Activated CD8-positive, alpha-beta memory T cell treated with anti-CD3 and anti-CD28 coated beads for 4 hours (primary cell): ENCODE measurements around the gene GDPD4.

Experiments used
- DNase-seq, 2 donors: peaks; one replicate each; pipeline ENCODE4 v3.0.0-alpha.2; 2020; ENCODE audit warnings: low read depth in 2 of 2

Gene GDPD4

DNA sequence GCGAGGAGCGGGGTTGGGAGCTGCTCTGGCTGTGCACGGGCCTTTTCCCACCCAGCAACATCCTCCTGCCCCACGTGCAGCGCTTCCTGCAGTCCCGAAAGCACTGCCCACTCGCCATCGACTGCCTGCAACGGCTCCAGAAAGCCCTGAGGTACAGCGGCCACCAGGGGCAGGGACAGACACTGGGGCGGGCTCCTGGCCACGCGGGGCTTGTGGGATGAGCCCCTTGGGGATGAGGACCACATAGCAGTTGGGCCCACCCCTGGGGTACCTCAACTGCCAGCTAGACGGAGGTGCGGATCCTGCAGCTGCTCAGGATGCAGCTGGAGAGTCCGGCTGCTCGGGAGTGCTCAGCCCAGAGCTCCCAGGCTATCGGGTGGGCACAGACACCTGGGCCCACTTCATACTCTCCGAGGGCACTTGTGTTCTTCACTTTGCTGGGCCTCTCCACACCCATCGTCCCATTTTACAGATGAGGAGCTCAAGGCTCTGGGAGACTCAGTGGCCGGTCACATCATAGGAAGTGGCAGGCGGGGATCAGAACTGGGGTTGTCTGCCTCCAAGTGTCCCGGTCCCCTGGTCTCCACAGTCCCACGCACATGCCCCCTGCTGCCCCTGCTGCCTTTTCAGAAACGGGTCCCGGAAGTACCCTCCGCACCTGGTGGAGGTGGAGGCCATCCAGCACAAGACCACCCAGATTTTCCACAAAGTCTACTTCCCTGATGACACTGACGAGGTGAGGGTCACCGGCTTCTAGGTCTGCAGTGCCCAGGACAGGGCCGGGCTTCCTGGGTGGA is 95.8 kb downstream of the GDPD4 start:
- no peak for DNase-seq

DNA sequence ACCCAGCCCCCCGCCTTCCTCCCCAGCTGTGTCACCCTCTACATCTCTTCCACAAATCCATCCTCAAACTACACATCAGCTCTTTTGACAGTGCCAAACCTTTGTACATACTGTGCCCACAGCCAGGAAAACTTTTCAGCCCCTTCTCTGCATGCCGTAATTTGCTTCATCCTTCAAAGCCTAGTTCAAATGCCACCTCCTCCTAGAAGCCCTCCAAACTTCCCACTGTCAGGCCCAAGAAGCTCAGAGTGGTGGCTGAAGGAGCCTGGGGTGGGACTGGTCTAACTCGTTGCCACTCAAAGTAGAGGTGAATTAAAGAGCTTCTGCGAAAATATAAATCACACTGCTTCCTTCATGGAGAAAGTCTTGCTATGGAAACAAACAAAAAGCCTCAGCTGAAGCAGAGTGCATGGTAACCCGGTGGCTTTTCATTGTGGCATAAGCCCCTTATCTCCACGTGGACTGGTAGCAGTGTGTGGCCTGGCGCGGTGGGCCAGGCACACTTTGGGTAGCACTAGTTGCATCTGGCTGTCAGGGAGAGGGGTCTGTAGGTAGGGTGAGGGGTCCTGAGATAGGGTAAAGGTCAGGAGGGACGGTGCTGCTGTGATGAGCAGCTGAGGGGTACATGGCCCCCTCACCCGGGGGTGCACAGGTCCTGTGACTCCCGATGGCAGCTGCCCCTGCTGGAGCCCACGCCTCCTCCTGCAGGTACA is 96.6 kb downstream of the GDPD4 start:
- DNase-seq: no peak

DNA sequence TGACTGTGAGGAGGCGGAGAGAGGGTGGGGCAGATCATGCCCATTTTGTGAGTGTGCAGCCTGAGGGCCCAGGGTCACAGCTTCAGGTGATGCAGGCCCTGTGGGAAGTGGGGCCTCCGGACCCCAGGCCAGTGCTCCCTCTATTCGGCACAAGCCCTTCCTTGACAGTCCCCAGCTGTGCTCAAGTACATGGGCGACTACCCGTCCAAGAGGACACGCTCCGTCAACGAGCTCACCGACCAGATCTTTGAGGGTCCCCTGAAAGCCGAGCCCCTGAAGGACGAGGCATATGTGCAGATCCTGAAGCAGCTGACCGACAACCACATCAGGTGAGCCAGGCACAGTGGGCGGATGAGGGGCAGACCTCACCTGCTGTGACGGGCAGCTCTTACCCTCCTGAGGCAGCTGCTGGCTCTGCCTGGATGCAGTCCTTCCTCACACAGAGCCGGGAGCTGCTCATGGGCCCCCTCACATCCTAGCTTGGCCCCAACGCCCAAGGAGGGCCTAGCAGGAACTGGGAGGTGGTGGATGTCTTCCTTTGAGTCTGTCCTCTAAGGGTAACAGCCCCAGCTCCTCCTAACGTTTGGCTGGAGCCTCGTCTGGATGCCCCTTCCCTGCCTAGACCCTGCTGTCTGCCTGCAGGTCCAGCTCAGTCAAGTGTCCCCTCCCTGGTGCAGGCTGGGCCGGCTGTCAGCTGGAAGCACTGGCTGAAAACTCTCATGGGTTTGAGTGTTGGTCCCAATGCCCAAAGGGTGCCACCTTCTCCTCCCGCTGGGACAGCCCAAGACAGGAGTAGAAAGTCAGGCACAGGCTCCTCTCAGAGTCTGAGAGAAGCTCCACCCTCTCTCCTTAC is 97.4 kb downstream of the GDPD4 start:
- DNase-seq: no peak

DNA sequence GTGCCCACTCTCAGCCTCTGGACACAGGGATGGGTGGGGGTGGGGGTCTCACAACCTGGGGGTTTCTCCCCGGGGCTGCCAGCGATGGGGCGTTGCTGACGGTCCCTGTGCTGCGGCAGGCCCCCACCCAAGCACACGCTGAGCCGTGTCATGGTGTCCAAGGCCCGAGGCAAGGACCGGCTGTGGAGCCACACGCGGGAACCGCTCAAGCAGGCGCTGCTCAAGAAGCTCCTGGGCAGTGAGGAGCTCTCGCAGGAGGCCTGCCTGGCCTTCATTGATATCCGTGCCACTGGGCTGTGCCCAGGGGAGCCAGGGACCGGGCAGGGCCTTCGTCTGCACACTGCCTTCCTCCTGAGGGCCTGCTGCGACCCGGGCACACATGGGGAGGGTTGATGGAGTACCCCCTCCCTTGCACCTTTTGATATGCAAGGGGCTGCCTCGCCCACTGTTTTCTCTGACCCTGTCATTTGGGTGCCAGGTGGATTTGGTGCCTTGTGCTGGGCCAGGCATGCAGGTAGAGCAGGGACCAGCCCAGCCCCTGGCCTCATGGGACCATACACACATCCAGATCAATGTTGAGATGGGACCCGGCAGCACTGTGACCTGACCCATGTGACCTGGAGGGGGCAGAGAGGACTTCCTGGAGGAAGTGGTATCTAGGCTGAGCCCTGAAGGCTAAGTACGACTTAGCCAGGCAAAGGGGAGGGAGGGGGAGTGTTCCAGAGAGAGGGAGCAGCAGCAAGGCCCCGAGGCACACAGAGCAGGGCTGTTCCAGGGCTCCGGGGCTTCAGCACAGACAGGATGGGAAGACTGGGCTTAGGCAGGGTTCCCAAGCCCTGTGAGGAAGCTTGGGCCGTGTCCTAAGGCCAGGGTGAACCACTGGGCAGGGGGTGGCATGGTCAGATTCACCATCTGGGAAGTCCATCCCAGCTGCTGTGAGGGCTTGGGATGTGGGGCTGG is 98.3 kb downstream of the GDPD4 start:
- no peak for DNase-seq

DNA sequence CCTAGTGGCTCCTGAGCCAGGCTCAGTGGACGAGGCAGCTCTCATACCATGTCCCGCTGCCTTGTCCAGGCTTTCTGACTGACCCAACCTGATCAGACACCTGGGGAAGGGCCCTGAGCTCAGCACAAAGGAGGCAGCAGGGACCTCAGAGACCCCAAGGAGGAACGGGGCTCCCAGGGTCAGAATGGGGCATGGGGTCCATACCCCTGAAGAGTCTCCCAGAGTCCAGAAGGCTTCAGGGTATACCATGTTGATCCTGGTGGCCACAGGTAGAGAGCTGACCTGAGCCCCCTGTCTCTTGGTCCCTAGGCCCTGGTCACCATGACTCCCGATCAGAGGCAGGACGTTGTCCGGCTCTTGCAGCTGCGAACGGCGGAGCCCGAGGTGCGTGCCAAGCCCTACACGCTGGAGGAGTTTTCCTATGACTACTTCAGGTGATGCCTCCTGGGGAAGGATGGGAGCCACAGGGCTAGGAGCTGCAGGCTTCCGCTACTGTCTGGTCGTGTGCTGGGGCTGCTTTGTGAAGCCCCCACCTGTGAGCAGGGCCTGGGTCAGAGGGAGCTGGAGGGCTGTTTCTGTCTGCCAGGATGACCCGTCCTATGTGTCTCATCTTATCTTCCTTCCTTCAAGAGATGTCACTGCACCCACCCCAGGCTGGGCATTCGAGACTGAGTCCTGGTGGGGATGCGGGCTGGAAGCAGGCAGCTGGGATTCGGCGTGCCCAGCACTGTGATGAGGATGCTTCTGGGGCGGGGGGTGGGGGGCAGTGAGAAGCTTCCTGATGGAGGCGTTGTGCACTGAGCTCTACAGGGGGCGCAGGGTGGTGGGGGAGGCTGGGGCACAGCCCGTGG is 99.3 kb downstream of the GDPD4 start:
- DNase-seq: no peak

DNA sequence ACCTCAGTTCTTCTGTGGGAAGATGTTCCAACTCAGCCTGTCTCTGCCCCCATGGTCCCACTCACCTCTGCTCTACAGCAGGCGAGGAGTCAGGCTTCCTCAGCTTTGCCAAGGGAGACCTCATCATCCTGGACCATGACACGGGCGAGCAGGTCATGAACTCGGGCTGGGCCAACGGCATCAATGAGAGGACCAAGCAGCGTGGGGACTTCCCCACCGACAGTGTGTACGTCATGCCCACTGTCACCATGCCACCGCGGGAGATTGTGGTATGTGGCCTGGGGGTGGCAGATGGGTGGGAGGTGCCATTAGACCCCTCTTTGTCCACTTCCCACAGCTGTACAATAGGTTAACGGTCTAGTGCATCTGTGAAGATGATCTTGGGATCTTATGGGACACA is 100.1 kb downstream of the GDPD4 start:
- DNase-seq: no peak

DNA sequence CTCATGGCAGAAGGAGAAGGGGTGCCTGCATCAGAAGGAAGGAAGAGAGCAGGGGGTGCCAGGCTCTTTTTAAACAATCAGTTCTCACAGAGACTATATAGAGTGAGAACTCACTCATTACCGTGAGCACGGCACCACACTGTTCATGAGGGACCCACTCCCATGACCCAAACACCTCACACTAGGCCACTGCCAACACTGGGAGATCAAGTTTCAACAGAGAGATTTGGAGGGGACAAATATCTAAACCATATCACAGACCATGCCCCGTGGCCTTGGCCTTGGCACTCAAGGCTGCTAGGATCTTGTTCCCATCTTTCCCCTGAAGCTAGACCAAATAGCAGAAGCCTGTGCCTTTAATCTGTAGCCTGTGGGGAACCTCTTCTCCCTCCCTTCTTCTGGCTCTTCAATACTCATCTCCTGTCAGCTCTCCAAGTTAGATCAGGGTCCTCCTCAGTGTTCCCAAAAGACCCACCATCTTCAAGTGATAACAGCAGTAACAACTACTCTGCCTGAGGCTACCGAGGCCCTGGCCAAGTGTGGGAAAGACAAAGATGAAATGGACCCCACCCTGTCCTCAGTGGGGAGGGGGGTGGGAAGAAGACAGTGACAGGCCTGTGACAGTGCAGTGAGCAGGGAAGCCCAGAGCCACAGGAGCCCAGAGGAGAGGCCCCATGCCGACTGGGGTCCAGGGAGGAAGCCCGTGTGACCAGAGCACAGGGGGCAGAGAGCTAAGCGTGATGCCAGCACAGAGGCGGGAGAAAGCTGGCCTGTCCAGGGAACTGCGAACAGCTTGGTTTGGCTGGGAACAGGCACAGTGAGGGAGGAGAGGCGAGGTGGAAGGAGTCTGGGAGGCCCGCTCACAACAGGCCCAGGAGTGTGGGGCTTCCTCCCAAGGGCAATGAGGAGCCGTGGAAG is 100.9 kb downstream of the GDPD4 start:
- no peak for DNase-seq

DNA sequence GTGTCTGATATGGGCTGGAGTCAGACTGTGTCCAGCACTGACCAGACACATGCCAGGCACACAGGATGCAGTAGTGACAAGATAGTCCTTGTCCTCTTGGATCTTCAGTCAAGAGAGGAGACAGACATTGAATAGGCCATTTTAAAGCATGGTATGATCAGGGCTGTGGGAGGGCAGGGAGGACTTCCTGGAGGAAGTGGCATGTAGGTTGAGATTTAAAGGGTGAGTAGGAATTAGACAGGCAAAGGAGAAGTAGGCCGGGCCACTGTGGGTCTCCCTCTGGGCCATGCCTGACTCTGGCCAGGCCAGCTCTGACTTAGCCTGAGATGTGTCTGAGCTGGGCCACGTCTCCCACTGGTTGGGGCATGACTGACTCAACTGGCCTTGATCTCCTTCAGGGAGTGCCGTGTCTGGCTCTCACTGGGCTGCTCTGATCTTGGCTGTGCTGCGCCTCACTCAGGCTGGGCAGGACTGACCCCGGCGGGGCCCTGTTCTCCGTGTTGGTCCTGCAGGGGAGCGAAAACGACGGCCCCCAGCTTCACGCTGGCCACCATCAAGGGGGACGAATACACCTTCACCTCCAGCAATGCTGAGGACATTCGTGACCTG is 102.2 kb downstream of the GDPD4 start:
- no peak for DNase-seq

DNA sequence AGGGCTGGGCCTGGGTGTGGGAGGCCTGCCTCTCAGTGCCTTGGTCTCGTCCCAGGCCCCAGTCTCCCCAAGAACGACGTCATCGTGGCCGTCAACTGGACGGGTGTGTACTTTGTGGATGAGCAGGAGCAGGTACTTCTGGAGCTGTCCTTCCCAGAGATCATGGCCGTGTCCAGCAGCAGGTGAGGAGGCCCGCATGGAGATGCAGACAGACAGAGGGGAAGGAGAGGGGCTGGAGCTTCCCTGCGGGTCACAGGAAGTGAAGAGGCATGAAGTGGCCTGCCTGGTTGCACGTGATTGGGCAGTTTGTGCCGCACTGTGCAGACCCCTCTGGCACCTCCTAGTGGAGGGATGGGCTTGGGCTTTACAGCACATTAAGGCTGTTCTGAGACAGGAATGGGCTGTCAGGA is 103.0 kb downstream of the GDPD4 start:
- no peak for DNase-seq

DNA sequence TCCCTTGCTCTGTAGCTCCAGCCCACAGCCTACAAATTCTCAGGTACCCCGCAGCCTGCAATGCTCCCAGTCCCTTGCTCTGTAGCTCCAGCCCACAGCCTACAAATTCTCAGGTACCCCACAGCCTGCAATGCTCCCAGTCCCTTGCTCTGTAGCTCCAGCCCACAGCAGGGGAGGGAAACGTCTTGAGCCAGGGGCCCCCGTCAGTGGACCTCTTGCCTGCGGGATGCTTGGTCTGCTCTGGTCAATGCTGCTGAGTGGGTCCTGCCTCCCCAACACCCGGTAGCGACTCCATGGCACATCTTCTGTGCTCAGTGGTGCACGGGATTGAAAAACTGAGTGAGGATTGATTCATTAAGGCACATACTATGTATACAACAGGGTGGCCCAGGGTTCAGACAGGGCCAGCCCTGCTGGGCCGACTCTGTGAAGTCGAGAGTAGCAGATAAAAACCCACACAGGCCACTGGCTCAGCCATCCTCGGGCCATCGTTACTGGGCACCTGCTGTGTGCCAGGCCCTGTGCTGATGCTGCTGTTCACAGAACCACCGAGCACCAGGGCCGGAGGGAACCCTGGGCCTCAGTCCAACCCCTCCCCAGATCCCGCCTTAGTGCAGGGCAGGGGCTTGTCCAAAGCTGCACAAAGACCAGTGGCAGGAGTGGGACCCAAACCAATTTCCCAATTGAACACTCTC is 103.7 kb downstream of the GDPD4 start:
- DNase-seq: no peak

DNA sequence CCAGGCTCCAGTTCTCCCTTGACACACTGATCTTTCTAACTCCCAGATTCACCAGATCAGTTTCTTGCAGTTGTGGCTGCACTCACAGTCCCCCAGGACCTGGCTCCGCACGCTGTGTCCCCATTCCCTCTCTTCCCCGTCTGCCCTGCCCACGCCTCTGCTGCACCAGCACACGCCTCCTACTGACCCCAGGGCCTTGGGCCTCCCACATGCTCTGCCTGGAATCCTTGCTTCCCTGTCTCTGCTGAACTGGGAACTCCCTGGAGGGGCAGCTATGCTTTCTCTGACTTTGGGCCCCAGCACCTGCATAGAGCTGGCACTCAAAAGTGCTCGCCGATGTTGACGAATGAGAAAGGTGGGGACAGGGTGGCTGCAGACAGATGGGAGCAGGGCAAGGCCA is 104.5 kb downstream of the GDPD4 start:
- DNase-seq: no peak

DNA sequence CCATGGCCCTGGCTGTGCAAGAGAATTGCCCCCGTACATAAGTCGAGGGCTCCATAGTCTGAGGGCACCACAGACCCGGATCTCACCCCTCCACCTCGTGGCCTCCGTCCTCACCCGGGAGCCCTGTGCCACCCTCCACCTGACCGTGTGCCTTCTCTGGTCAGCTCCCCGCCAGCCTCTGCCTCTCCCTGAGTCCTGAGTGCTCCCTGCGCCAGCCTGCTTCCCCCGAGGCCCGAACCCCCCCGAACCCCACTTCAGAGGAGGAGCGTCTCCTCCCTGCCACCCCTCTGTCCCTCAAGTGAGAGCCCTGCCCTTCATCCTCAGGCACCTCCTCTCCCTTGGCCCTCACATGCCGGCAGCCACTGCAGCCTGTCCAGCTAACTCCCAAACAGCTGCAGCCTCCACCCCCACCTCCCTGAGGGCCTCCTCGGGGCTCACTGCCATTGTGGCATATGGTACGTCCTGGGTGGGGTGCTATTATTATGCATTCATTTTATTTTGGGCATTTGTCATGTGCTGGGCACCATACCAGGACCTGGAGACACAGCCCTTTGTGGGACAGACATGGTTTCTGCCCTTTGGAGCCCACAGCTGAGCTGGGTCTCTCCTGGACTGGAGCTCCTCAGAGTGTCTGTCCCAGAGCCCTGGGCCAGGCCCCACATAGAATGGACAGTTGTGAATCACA is 106.3 kb downstream of the GDPD4 start:
- no peak for DNase-seq

DNA sequence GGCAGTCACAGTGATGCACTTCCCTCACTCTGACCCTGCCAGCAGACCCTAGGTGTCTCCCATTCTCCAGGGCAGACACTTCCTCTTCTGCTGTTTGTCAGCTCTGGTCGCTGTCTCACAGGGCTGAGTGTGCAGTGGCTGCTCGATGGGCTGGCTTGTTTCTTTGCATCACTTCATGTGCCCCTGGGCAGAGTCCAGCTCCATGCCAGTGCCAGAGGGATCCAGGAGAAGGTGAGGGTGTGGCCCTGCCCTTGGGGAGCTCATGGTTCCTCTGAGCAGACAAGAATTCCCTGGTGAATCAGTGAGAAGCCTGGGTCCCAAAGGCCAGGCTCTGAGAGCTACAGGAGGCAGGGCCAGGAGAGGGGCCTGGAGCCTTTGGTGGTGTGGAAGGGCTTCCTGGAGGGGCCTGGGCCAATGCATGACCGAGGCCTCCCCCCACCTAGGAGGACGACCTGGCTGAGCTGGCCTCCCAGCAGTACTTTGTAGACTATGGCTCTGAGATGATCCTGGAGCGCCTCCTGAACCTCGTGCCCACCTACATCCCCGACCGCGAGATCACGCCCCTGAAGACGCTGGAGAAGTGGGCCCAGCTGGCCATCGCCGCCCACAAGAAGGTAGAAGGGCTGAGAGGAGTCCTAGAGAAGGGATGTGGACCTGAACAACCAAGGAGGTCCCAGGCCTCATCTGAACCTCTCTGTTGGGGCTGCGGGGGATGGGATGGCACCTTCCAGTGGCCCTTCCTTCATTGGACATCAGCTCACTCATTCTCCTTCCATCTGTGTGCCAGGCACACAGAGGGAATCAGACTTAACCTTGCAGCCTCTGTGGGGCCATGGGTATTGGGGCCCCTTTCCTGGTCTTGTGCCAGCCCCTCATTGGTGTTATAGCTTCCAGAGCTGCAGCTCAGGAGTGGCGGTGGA is 107.3 kb downstream of the GDPD4 start:
- no peak for DNase-seq

DNA sequence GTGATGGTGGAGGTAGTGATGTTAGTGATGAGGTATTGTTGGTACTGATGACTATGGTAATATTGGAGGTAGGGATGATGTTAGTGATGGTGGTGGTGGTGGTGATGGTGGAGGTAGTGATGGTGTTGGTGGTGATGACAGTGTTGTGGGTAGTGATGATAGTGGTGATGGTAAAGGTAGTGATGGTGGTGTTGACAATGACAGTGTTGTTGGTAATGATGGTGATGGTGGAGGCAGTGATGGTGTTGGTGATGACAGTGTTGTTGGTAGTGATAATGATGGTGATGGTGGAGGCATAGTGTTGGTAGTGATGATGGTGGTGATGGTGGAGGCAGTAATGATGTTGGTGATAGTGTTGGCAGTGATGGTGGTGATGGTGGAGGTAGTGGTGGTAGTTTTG is 108.3 kb downstream of the GDPD4 start:
- DNase-seq: no peak

DNA sequence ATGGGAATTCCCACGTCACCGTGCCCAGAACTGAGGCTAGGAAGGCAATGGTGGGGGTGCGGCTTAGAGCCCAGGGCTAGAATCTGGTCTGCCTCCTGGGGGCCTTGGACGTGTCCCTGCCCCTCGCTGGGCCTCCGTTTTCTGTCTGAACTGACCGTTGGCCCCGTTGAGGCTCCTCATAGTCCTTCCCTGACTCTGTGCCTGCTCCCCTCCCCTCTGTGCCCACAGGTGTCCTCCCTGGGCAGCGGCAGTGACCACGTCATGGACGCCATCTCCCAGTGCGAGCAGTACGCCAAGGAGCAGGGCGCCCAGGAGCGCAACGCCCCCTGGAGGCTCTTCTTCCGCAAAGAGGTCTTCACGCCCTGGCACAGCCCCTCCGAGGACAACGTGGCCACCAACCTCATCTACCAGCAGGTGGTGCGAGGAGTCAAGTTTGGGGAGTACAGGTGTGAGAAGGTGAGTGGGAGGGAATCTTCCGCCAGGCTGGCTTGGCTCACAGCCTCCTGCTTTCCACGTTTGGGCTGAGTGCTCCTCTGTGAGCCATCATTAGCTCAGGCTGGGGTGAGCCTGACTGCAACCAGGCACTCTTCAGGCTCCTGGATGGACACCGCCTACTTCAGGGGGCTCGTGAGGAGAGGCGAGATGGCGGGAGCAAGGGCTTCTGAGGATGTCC is 109.5 kb downstream of the GDPD4 start:
- peak in 1 of 2 donors; percentile 17 for DNase-seq

DNA sequence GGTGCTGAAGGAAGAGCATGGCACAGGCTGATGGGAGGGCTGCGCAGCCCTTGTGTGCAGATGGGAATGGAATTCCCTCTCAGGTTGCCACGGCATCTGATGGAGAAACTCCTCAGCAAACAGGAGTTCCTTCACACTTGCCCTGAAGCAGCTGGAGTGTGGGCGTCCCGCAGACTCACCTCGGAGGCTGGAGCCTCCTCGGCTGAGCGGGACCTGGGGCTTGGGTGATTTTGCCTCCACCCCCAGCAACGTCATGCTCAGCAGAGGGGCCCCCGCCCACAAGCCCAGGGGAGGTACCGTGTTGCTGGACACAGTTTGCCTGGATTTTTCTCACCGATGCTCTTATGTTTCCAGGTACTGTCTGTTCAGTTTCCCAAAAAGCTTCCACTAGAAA is 110.1 kb downstream of the GDPD4 start:
- no peak for DNase-seq
